Renal cortical epithelial cell (primary cell): ENCODE data around the gene F9. TPM values are rescaled to one million over a fixed set of nuclear protein-coding genes. Genes with fewer than 3 reads are reported as not detected.
"Not testable (repeated sequence)": the region's sequence is repeated elsewhere in the genome, so short reads cannot be mapped to it uniquely, and the experiment has no call there.

Experiments
- DNase-seq: peaks from one replicate; pipeline ENCODE4 v3.0.0-alpha.2; 2011; ENCODE audit warnings: low read depth
- total RNA-seq: library from RNA; depleted of rRNA; stranded (reverse); fragments of >200 nt; gene quantifications from 2 replicates; pipeline ENCODE4 v1.2.3, GENCODE V29; 2014

The F9 gene
- not detected in 2 replicates for total RNA-seq

DNA sequence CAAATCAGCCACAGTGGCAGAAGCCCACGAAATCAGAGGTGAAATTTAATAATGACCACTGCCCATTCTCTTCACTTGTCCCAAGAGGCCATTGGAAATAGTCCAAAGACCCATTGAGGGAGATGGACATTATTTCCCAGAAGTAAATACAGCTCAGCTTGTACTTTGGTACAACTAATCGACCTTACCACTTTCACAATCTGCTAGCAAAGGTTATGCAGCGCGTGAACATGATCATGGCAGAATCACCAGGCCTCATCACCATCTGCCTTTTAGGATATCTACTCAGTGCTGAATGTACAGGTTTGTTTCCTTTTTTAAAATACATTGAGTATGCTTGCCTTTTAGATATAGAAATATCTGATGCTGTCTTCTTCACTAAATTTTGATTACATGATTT, at the start of gene F9:
Gene F9 (plus strand): TSS at position 190 of the 400 bp plus-strand sequence. CDS start 26 bp downstream, at position 216.
- DNase-seq = no peak

- DNase-seq = no peak
Observed at GRCh38 chrX:139483699-139484098, 46.8 kb upstream of the F9 start.

- DNase-seq = no peak
Observed at GRCh38 chrX:139484591-139484990, 45.9 kb upstream of the F9 start.

GRCh38 chrX:139495324-139495723, 35.2 kb upstream of the F9 start:
- DNase-seq = no peak

DNA sequence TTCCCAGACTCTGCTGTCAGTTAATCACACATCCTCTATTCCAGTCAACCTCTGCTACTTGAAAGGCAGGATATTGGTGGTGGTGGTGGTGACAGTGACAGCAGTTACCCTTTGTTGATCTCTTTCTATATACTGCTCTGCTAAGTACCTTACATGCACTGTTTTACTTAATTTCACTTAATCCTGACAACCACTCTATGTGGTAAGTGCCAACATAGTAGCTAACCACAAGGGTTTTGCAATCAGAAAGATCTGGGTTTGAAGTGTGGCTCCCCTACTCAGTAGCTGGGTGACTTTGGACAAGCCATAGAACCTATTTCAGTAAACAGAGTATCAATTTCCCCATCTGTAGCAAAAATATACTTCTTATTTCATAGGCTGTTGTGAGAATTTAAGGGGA, 24.2 kb upstream of the F9 start:
- no peak for DNase-seq

DNA sequence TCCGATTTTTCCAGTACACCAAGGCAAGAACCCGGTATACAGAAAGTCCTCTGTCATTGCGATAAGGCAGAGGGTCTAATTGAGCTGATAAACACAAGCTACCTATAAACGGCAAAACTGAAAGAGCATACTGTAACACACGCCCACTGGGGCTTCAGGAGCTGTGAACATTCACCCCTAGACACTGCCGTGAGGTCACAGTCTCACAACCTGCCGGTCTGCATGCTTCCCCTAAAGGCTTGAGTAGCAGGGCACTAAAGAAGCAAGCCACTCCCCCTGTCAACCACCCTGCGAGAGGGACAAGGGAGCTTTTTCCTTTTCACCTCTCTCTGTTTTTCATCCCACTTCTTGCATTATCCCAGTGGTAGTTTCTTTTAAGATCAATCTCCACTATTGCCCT, 22.4 kb upstream of the F9 start:
- DNase-seq = no peak

DNA sequence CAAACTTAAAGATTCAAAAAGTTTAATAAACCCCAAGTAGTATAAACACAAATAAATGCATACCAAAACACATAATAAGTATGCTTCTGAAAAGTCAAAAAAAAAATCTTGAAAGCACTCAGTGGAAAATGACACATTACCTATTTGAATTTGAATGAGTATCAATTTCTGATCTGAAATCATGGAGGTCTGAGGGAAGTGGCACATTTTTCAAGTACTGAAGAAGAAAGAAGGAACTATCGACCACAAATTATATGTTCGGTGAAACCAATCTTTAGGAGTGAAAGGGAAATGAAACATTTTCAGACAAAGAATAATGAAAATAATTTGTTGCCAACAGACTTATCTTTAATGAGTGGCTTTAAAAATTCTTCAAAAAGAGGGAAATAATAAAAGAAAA, 12.1 kb upstream of the F9 start:
- no peak for DNase-seq

GRCh38 chrX:139528829-139529228, 1.7 kb upstream of the F9 start:
- not testable (repeated sequence) for DNase-seq

- DNase-seq = no peak
Observed at GRCh38 chrX:139532834-139533233, 2.3 kb downstream of the F9 start.

GRCh38 chrX:139533444-139533843, 2.9 kb downstream of the F9 start:
- no peak for DNase-seq

GRCh38 chrX:139538907-139539790, 8.6 kb downstream of the F9 start:
- DNase-seq = peak; percentile 2

- no peak for DNase-seq
Observed at GRCh38 chrX:139542652-139543051, 12.1 kb downstream of the F9 start.

DNA sequence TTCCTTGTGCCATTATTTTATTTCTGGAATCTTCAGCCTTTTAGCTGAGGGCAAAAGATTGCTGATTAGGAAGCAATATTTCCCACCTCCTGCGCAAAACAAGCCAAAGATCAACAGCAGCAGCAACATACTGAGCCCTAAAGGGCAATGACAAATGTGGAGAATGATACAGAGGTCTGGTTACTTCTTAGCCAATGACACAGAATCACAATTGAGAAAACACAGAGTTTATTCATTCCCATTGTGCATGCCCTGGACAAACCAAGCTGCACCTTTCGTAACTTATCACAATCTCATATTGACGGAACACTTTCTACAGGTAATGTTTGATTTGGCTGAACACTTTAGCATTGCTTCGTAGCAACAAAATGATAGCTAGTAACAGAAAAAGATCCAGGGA, 13.4 kb downstream of the F9 start:
- DNase-seq = no peak

GRCh38 chrX:139544591-139544990, 14.1 kb downstream of the F9 start:
- no peak for DNase-seq

DNA sequence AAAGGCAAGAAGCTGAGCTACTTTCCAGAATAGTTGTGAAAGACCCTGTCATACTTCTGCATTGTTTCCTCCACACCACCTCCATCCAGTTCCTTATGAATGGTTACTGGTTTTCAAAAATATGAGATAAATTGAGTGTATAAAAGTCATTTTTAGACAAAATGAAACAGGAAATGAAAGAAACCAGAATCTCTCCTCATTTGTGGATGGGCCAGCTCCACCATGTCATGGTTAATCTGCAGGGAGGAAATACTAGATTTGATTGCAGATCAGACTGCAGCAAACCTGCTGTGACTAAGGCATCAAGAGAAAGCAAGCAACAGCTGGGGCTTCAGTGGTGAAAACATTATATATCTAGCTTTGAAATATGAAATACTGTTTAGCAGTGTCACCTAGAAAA, 23.8 kb downstream of the F9 start:
- DNase-seq = no peak

- DNase-seq = no peak
Observed at GRCh38 chrX:139554991-139555675, 24.6 kb downstream of the F9 start.

DNA sequence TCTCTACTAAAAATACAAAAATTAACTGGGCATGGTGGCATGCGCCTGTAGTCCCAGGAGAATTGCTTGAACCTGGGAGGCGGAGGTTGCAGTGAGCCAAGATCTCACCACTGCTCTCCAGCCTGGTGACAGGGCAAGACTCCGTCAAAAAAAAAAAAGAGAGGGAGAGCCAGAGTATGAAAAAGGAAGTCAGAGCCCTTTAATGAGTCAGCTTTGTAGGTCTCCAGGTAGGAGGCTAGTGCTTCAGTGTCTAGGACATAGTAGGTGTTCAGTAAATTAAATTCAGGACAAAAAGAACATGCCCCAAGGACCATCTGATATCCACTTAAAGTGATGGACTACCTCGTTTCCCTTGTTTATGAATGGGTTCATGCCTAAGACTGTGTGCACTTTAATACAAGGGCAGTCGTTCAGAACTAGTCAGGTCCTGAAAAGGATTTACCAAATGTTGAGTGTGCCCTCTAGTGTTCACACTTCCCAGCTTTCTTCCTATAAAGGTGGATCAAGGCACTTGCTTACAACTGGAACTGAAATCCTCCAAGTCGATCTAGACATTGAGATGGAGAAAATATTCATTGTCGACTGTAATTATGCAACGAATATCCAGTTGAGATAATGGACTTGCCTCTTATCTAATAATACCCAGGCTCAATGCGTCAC, 29.0 kb downstream of the F9 start:
- DNase-seq = peak; percentile 68

DNA sequence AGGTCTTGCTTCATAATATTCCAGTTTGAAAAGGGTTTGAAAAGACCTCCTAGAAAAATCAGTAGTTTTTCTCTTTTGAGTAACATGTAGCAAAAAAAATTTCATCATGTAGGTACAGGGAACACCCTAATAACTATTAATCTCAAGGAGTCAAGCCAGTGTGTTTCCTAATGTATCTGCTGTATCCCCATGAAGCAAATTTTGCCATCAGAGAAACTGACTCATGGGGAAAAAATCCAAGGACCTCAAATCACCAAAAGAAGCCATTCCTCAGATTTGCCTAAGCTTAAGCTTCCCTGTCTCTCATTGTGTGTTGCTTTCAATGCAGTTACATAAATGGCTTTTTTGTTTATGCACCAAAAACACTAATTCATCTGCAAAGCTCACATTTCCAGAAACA, 29.7 kb downstream of the F9 start:
- DNase-seq = peak; percentile 13

DNA sequence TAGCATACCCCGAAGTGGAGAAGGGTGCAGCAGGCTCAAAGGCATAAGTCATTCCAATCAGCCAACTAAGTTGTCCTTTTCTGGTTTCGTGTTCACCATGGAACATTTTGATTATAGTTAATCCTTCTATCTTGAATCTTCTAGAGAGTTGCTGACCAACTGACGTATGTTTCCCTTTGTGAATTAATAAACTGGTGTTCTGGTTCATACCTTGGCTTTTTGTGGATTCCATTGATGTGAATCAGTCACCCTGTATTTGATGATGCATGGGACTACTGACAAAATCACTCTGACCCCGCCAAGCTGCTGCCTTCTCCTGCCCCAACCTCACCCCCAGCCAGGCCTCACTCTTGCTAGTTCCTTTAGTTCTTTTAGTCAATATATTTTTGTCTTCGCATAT, 32.7 kb downstream of the F9 start:
- no peak for DNase-seq

DNA sequence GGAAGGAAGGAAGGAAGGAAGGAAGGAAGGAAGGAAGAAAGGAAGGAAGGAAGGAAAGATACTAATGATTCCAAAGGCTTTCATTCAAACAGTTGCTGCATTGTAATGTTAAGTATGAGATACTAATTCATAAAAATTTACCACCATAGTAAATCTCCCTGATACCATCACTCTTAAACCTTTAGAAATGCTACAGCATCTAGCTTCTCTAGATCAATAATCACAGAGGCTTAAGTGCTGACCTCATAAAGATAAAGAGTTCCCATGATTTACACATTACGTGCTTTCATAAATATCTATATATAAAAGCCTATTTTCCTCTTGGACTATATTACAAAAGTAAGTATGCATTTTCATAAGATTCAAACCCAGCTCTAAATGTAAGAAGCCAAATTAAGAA, 36.4 kb downstream of the F9 start:
- no peak for DNase-seq

GRCh38 chrX:139581068-139581467, 50.5 kb downstream of the F9 start:
- DNase-seq = no peak

- DNase-seq = no peak
Observed at GRCh38 chrX:139585613-139586012, 55.1 kb downstream of the F9 start.

DNA sequence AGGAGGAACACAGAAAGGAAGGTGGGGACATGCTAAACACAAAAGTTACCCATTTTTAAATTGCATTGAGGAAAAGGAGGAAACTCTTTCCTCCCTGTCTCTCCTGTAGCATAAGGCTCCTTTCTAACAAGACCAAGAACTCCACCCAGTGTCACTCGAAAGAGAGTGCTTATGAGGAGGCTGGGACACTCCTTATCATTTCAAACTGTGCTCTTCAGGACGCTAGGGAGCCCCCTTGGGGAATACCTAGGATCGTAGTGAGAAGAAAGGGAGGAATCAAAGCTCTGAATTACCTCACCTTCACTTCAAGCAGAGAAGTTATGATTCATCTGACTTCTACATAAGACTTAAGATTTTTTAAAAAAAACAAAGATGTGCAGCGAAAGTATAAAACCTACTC, 65.5 kb downstream of the F9 start:
- no peak for DNase-seq
